ENCODE data around the gene CEACAM8.
"Not testable (repeated sequence)": the region's sequence is repeated elsewhere in the genome, so short reads cannot be mapped to it uniquely, and the experiment has no call there.

The CEACAM8 gene

GRCh38 chr19:42571116-42571515, 23.6 kb downstream of the CEACAM8 start:
- DNase-seq: no peak

GRCh38 chr19:42569193-42569592, 25.5 kb downstream of the CEACAM8 start:
- DNase-seq: no peak

- DNase-seq: no peak
Observed at GRCh38 chr19:42568006-42568405, 26.7 kb downstream of the CEACAM8 start.

- no peak for DNase-seq
Observed at GRCh38 chr19:42567567-42567966, 27.2 kb downstream of the CEACAM8 start.

GRCh38 chr19:42563352-42564210, 31.1 kb downstream of the CEACAM8 start:
- DNase-seq: peak; percentile 36

GRCh38 chr19:42561512-42561911, 33.2 kb downstream of the CEACAM8 start:
- DNase-seq: no peak

GRCh38 chr19:42560731-42561130, 34.0 kb downstream of the CEACAM8 start:
- DNase-seq: no peak

GRCh38 chr19:42558450-42559150, 36.1 kb downstream of the CEACAM8 start:
- no peak for DNase-seq

- not testable (repeated sequence) for DNase-seq
Observed at GRCh38 chr19:42557386-42557871, 37.3 kb downstream of the CEACAM8 start.

- DNase-seq: no peak
Observed at GRCh38 chr19:42555801-42556200, 38.9 kb downstream of the CEACAM8 start.

GRCh38 chr19:42555317-42555716, 39.4 kb downstream of the CEACAM8 start:
- DNase-seq: no peak

GRCh38 chr19:42554046-42554575, 40.6 kb downstream of the CEACAM8 start:
- no peak for DNase-seq

- no peak for DNase-seq
Observed at GRCh38 chr19:42553292-42554045, 41.3 kb downstream of the CEACAM8 start.

- DNase-seq: no peak
Observed at GRCh38 chr19:42552086-42553065, 42.3 kb downstream of the CEACAM8 start.

- not testable (repeated sequence) for DNase-seq
Observed at GRCh38 chr19:42550521-42550920, 44.2 kb downstream of the CEACAM8 start.

- DNase-seq: not testable (repeated sequence)
Observed at GRCh38 chr19:42549067-42549466, 45.7 kb downstream of the CEACAM8 start.

- no peak for DNase-seq
Observed at GRCh38 chr19:42548552-42548951, 46.2 kb downstream of the CEACAM8 start.

- DNase-seq: no peak
Observed at GRCh38 chr19:42547929-42548328, 46.8 kb downstream of the CEACAM8 start.

- DNase-seq: no peak
Observed at GRCh38 chr19:42546831-42547500, 47.8 kb downstream of the CEACAM8 start.

- no peak for DNase-seq
Observed at GRCh38 chr19:42544146-42544545, 50.6 kb downstream of the CEACAM8 start.

GRCh38 chr19:42542791-42543190, 51.9 kb downstream of the CEACAM8 start:
- no peak for DNase-seq
